ENCODE data around the gene BPIFB4. TPM values are rescaled to one million over a fixed set of nuclear protein-coding genes. Genes with fewer than 3 reads are reported as not detected.
"Not testable (repeated sequence)": the region's sequence is repeated elsewhere in the genome, so short reads cannot be mapped to it uniquely, and the experiment has no call there.

Gene BPIFB4
- polyA plus RNA-seq, 3 donors = not detected

GRCh38 chr20:33081411-33082154 is 2.1 kb downstream of the BPIFB4 start:
- DNase-seq (ENCODE audit: extremely low read depth in 1 of 11, low read depth in 9 of 11, low spot score in 4 of 11) = no peak

- DNase-seq (ENCODE audit: extremely low read depth in 1 of 11, low read depth in 9 of 11, low spot score in 4 of 11) = no peak
Measured at GRCh38 chr20:33082546-33082945, 3.1 kb downstream of the BPIFB4 start.

GRCh38 chr20:33083544-33084340 is 4.3 kb downstream of the BPIFB4 start:
- DNase-seq (ENCODE audit: extremely low read depth in 1 of 11, low read depth in 9 of 11, low spot score in 4 of 11) = no peak

- no peak for DNase-seq (ENCODE audit: extremely low read depth in 1 of 11, low read depth in 9 of 11, low spot score in 4 of 11)
Measured at GRCh38 chr20:33084722-33085121, 5.3 kb downstream of the BPIFB4 start.

- DNase-seq (ENCODE audit: extremely low read depth in 1 of 11, low read depth in 9 of 11, low spot score in 4 of 11) = no peak
Measured at GRCh38 chr20:33086052-33086722, 6.7 kb downstream of the BPIFB4 start.

GRCh38 chr20:33091147-33091546 is 11.7 kb downstream of the BPIFB4 start:
- DNase-seq (ENCODE audit: extremely low read depth in 1 of 11, low read depth in 9 of 11, low spot score in 4 of 11) = no peak

- DNase-seq (ENCODE audit: extremely low read depth in 1 of 11, low read depth in 9 of 11, low spot score in 4 of 11) = no peak
Measured at GRCh38 chr20:33091693-33092092, 12.2 kb downstream of the BPIFB4 start.

- no peak for DNase-seq (ENCODE audit: extremely low read depth in 1 of 11, low read depth in 9 of 11, low spot score in 4 of 11)
Measured at GRCh38 chr20:33092361-33092760, 12.9 kb downstream of the BPIFB4 start.

- no peak for DNase-seq (ENCODE audit: extremely low read depth in 1 of 11, low read depth in 9 of 11, low spot score in 4 of 11)
Measured at GRCh38 chr20:33093074-33093473, 13.6 kb downstream of the BPIFB4 start.

- no peak for DNase-seq (ENCODE audit: extremely low read depth in 1 of 11, low read depth in 9 of 11, low spot score in 4 of 11)
Measured at GRCh38 chr20:33093582-33093981, 14.1 kb downstream of the BPIFB4 start.

GRCh38 chr20:33095249-33095648 is 15.8 kb downstream of the BPIFB4 start:
- DNase-seq (ENCODE audit: extremely low read depth in 1 of 11, low read depth in 9 of 11, low spot score in 4 of 11) = no peak

GRCh38 chr20:33095902-33096584 is 16.6 kb downstream of the BPIFB4 start:
- DNase-seq (ENCODE audit: extremely low read depth in 1 of 11, low read depth in 9 of 11, low spot score in 4 of 11) = peak in 10 of 11 donors; percentile 15 to 49 (median 36)

- no peak for DNase-seq (ENCODE audit: extremely low read depth in 1 of 11, low read depth in 9 of 11, low spot score in 4 of 11)
Measured at GRCh38 chr20:33097001-33097400, 17.6 kb downstream of the BPIFB4 start.

- no peak for DNase-seq (ENCODE audit: extremely low read depth in 1 of 11, low read depth in 9 of 11, low spot score in 4 of 11)
Measured at GRCh38 chr20:33099843-33100538, 20.5 kb downstream of the BPIFB4 start.

GRCh38 chr20:33103556-33103955 is 24.1 kb downstream of the BPIFB4 start:
- DNase-seq (ENCODE audit: extremely low read depth in 1 of 11, low read depth in 9 of 11, low spot score in 4 of 11) = no peak

GRCh38 chr20:33104336-33104735 is 24.9 kb downstream of the BPIFB4 start:
- DNase-seq (ENCODE audit: extremely low read depth in 1 of 11, low read depth in 9 of 11, low spot score in 4 of 11) = no peak

- DNase-seq (ENCODE audit: extremely low read depth in 1 of 11, low read depth in 9 of 11, low spot score in 4 of 11) = no peak
Measured at GRCh38 chr20:33105316-33105924, 26.0 kb downstream of the BPIFB4 start.

- DNase-seq (ENCODE audit: extremely low read depth in 1 of 11, low read depth in 9 of 11, low spot score in 4 of 11) = not testable (repeated sequence)
Measured at GRCh38 chr20:33106058-33106620, 26.7 kb downstream of the BPIFB4 start.

Measured in renal cortex interstitium (tissue), 11 donors.